Measurements from ENCODE around the gene MYH15. TPM values are rescaled to one million over a fixed set of nuclear protein-coding genes. Genes with fewer than 3 reads are reported as not detected.

Gene MYH15
- total and polyA plus RNA-seq, 2 of the 4 experiments (the other 2 are of a cell fraction), result 0.10 to 0.36 TPM

- no peak for ATAC-seq (ENCODE audit: low read depth)
- Histone ChIP-seq H2BK15ac (ENCODE audit: low read depth, low read length) (no peak overlapping the region), H2AFZ (replicated peaks; ENCODE audit: low read length, poor library complexity) (no peak overlapping the region), H4K5ac (ENCODE audit: low read depth, low read length) (no peak overlapping the region), H4K91ac (ENCODE audit: insufficient read depth, low read depth, low read length) (no peak overlapping the region), H3K56ac (ENCODE audit: extremely low read depth, insufficient read depth, low read length) (no peak overlapping the region), H3K36me3 (ENCODE audit: control insufficient read depth, insufficient read depth, low read length) (no peaks in the 10 kb centered on the region), H3K18ac (ENCODE audit: low read depth, low read length) (no peak overlapping the region), H3K27ac (ENCODE audit: insufficient read depth, low read length) (no peak overlapping the region), H2BK20ac (ENCODE audit: low read depth, low read length) (no peak overlapping the region), H3K4me1 (ENCODE audit: control insufficient read depth, insufficient read depth, low read length) (no peaks in the 10 kb centered on the region), H3K9ac (ENCODE audit: low read depth, low read length) (no peak overlapping the region), H3K4me3 (ENCODE audit: insufficient read depth, low read depth, low read length) (no peak overlapping the region), H2AK9ac (replicated peaks; ENCODE audit: low read depth, low read length, poor library complexity) (no peak overlapping the region), H3K4ac (ENCODE audit: low read depth, low read length) (no peak overlapping the region), H4K20me1 (ENCODE audit: insufficient read depth, low read length) (no peaks in the 10 kb centered on the region), H3K27me3 (ENCODE audit: control insufficient read depth, insufficient read depth, low read length) (no peaks in the 10 kb centered on the region; the same call in 1 of the 2 replicates), H2AK5ac (ENCODE audit: low read depth, low read length) (no peak overlapping the region), H3K4me2 (ENCODE audit: low read depth, low read length) (no peak overlapping the region), H3K9me3 (ENCODE audit: control insufficient read depth, insufficient read depth, low read length) (no peaks in the 10 kb centered on the region), H3K9me1 (ENCODE audit: insufficient read depth, low read length) (no peaks in the 10 kb centered on the region; the same call in 1 of the 2 replicates), H3K79me1 (ENCODE audit: low read depth in 1 of 2, low read length in 2 of 2) (no peaks in the 10 kb centered on the region), H3K23ac (ENCODE audit: low read depth, low read length) (no peak overlapping the region), H2BK5ac (ENCODE audit: low read depth, low read length, poor library complexity, severe bottlenecking) (no peak overlapping the region), H4K8ac (ENCODE audit: low read depth in 2 of 2, low read length in 2 of 2) (no peak overlapping the region), H2BK120ac (ENCODE audit: low read depth, low read length) (no peak overlapping the region), H3K14ac (replicated peaks; ENCODE audit: low read depth, low read length) (no peak overlapping the region)
- ChIA-PET POLR2A (ENCODE audit: unreplicated experiment) (no interaction called here), CTCF (no interaction called here)
- TF ChIP-seq RCOR1 (IDR thresholded peaks at IDR 0.05; ENCODE audit: insufficient replicate concordance, low read length), result no peak
- TF ChIP-seq MXI1 (IDR thresholded peaks at IDR 0.05; ENCODE audit: borderline replicate concordance, low read depth, low read length), result no peak
- no peak for TF ChIP-seq MAFK (IDR thresholded peaks at IDR 0.05; ENCODE audit: low read depth, low read length)
- no peak for TF ChIP-seq BHLHE40 (IDR thresholded peaks at IDR 0.05; ENCODE audit: low read depth, low read length)
- no peak for TF ChIP-seq RFX5 (IDR thresholded peaks at IDR 0.05; ENCODE audit: low read depth, low read length)
- no peak for TF ChIP-seq MAZ (IDR thresholded peaks at IDR 0.05; ENCODE audit: borderline replicate concordance, low read depth, low read length)
- TF ChIP-seq NFE2L2 (IDR thresholded peaks at IDR 0.05; ENCODE audit: low read depth, low read length), result no peak
- dilution Hi-C loops (cut with HindIII; ENCODE audit: low sequenced_read_pairs, unreplicated experiment), result no loop called here
- no peak for DNase-seq
- intact Hi-C loops (cut with micrococcal nuclease), result no loop called here
- in situ Hi-C loops (cut with MboI; ENCODE audit: low sequenced_read_pairs), result no loop called here
- no TSS peak for BruUV-seq (replicated peaks)
These were observed 1.1 kb upstream of the MYH15 start for GRCh38 chr3:108511490-108511889.

Data from IMR-90 (cell line).